ENCODE results near the gene MDFI. TPM values are rescaled to one million over a fixed set of nuclear protein-coding genes. Genes with fewer than 3 reads are reported as not detected.

Gene MDFI
- total RNA-seq, 1 experiment from 2014 or later = 86.2 TPM

GRCh38 chr6:41693281-41694240, 55.3 kb downstream of the MDFI start:
- ATAC-seq (no peak), DNase-seq (ENCODE audit: low spot score) (no peak)
- Mint-ChIP-seq H3K4me1 (no peaks in the 10 kb centered on the region), H3K9me3 (no peaks in the 10 kb centered on the region), H3K27me3 (ENCODE audit: low read depth) (no peaks in the 10 kb centered on the region; the same call in 1 of the 2 replicates), H3K4me3 (no peak overlapping the region), H3K36me3 (no peaks in the 10 kb centered on the region), H3K27ac (no peak overlapping the region)
- POLR2A ChIA-PET = interaction anchor here (1.1 kb wide), 1 partner anchor 89 kb away, joined by 5 read pairs; no protein-coding TSS in a partner anchor
- CTCF ChIA-PET = interaction anchor here (0.8 to 3.5 kb wide), 5 partner anchors 9 to 16 kb away, joined by 3 to 24 read pairs (median 4); no protein-coding TSS in a partner anchor
- TF ChIP-seq PRDM15 (CRISPR knock-in tag; IDR thresholded peaks at IDR 0.05) (no peak), HMGA2 (CRISPR knock-in tag; IDR thresholded peaks at IDR 0.05) (0 out of 2 replicates have a peak, but pooled peaks have one; percentile 7)

- ChIA-PET CTCF (interaction anchor here (0.8 to 3.5 kb wide), 5 partner anchors 11 to 92 kb away, joined by 3 to 24 read pairs (median 6); no protein-coding TSS in a partner anchor), POLR2A (interaction anchor here (1.1 kb wide), 1 partner anchor 90 kb away, joined by 5 read pairs; no protein-coding TSS in a partner anchor)
- Mint-ChIP-seq H3K4me1 (peaks cover 2% of the 10 kb centered on the region; the same call in 1 of the 2 replicates), H3K27ac (no peak overlapping the region), H3K27me3 (ENCODE audit: low read depth) (no peaks in the 10 kb centered on the region; the same call in 1 of the 2 replicates), H3K36me3 (no peaks in the 10 kb centered on the region), H3K9me3 (no peaks in the 10 kb centered on the region), H3K4me3 (no peak overlapping the region)
- TF ChIP-seq ZNF281 (CRISPR knock-in tag; IDR thresholded peaks at IDR 0.05) (no peak), ZNF232 (CRISPR knock-in tag; IDR thresholded peaks at IDR 0.05) (no peak), ATF6 (CRISPR knock-in tag; IDR thresholded peaks at IDR 0.05) (no peak), ETV6 (CRISPR knock-in tag; IDR thresholded peaks at IDR 0.05) (no peak)
- ATAC-seq (no peak; the same call in 1 of the 2 replicates), DNase-seq (ENCODE audit: low spot score) (no peak)
Measured at GRCh38 chr6:41694815-41695526, 56.7 kb downstream of the MDFI start.

GRCh38 chr6:41695825-41696224, 57.6 kb downstream of the MDFI start:
- ChIA-PET CTCF (interaction anchor here (0.8 to 3.5 kb wide), 3 partner anchors 10 to 91 kb away, joined by 3 to 24 read pairs (median 6); no protein-coding TSS in a partner anchor), POLR2A (no interaction called here)
- H3K4me3 Mint-ChIP-seq = no peak overlapping the region
- H3K36me3 Mint-ChIP-seq = no peaks in the 10 kb centered on the region
- no peaks in the 10 kb centered on the region; the same call in 1 of the 2 replicates for H3K27me3 Mint-ChIP-seq (ENCODE audit: low read depth)
- H3K4me1 Mint-ChIP-seq = peaks cover 5% of the 10 kb centered on the region
- no peaks in the 10 kb centered on the region for H3K9me3 Mint-ChIP-seq
- no peak for DNase-seq (ENCODE audit: low spot score)
- no peak for TF ChIP-seq PRRX2 (CRISPR knock-in tag; IDR thresholded peaks at IDR 0.05)
- no peak for TF ChIP-seq ETV6 (CRISPR knock-in tag; IDR thresholded peaks at IDR 0.05)
- ATAC-seq = no peak
- H3K27ac Mint-ChIP-seq = no peak overlapping the region
